H4 (cell line): ENCODE measurements around the gene USP35. TPM values are rescaled to one million over a fixed set of nuclear protein-coding genes. Genes with fewer than 3 reads are reported as not detected.

ENCODE experiments used
- DNase-seq: peaks from one replicate; pipeline ENCODE4 v3.0.0-alpha.2; 2015; ENCODE audit warnings: low spot score
- total RNA-seq: library from RNA; depleted of rRNA; stranded (reverse); fragments of >200 nt; shearing (Covaris generic); gene quantifications from 2 replicates; pipeline ENCODE4 v1.2.3, GENCODE V29; 2014

The USP35 gene
- total RNA-seq, 1 experiment from 2014 or later, result 1.5 TPM

DNA sequence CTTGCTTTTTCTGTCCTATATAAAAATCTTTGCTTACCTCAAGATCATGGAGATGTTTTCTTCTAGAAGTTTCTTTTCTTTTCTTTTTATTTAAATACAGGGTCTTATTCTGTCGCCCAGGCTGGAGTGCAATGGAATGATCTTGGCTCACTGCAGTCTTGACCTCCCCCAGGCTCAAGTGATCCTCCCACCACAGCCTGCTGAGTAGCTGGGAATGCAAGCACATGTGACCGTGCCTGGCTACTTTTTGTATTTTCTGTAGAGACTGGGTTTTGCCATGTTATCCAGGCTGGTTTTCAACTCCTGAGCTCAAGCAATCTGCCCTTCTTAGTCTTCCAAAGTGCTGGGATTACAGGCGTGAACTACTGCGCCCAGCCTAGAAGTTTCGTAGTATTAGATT, 45.3 kb downstream of the USP35 start:
- DNase-seq, result no peak

DNA sequence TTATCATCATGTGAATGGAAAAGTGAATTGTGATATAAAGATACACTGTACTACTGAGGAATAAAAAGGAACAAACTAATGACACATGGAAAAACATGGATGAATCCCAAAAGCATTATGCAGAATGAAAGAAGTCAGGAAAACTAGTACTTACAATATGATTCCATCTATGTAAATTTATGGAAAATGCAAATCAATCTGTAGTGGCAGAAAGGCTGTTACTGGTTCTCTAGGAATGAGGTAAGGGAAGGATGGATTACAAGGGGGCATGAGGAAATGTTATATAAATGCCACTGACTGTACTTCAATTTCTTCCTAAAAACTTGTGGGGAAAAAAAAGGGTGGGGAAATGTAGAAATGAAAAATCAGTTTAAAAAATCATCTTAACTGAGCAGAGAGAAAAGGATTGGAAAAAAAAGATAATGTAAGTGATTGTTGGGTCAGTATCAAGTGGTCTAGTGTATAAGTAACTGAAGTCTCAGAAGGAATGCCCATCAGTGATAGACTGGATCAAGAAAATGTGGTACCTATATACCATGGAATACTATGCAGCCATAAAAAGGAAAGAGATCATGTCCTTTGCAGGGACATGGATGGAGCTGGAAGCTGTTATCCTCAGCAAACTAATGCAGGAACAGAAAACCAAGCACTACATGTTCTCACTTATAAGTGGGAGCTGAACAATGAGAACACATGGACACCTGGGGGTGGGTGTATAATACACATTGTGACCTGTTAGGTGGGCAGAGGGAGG, 48.8 kb downstream of the USP35 start:
- DNase-seq, result no peak

DNA sequence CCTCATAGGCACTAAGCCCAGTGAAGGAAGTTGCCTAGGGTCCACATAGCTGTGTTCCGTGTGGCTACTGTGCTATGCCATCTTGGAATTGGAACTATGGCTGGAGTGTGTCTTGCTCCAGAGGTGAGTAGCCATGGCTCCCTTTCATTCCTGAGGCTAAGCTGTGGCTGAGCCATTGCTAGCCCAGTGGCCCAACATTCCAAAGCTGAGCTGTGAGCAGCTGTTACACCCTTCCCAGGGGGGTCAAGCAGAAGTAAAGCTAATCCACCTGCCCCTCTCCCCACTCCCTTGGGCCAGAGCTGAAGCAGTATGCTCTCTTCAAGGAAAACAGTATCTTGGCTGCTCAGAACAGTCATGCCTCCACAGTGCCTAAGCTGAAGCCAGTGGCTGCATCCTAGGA, 51.1 kb downstream of the USP35 start:
- DNase-seq, result no peak

DNA sequence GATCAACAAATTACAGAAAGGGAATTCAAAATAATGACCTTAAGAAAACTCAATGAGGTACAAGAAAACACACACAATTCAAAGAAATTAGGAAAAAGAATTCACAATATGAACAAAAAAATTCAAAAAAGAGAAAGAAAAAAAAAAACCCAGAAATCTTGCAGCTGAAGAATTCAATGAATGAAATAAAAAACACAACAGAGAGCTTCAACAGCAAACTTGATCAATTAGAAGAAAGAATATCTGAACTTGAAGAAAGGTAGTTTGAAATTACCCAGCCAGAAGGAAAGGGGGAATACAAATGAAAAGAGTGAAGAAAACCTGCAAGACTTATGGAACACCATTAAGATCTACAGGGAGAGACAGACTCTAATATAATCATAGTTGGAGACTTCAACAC, 52.8 kb downstream of the USP35 start:
- DNase-seq, result no peak

DNA sequence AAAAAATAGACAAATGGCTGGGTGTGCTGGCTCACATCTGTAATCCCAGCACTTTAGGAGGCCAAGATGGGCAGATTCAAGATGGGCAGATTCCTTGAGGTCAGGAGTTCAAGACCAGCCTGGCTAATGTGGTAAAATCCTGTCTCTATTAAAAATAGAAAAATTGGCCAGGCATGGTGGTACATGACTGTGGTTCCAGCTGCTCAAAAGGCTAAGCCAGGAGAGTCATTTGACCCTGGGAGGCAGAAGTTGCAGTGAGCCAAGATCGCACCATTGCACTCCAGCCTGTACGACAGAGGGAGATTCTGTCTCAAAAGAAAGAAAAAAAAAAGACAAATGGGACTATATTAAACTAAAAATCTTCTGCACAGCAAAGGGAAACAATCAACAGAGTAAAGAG, 55.4 kb downstream of the USP35 start:
- DNase-seq, result no peak

DNA sequence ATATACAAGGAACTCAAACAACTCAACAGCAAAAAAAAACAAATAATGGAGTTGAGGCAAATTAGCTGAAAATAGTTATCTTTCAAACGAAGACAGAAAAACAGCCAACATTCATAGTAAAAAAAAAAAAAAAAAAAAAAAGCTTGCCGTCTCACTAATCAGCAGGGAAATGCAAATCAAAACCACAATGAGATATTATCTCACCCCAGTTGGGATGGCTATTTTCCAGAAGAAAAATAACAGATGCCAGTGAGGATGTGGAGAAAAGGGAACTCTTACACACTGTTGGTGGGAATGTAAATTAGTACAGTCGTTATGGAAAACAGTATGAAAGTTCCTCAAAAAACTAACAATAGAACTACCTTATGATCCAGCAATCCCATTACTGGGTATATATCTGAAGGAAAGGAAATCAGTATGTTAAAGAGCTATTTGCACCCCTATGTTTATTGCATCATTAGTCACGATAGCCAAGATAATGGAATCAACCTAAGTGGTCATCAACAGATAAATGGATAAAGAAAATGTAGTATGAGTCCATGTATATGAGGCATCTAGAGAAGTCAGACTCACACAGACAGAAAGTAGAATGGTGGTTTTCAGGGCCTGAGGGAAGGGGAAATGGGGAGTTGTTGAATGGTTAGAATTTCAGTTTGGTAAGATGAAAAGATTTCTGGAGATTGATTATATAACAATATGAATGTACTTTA, 56.0 kb downstream of the USP35 start:
- DNase-seq, result peak; percentile 42

DNA sequence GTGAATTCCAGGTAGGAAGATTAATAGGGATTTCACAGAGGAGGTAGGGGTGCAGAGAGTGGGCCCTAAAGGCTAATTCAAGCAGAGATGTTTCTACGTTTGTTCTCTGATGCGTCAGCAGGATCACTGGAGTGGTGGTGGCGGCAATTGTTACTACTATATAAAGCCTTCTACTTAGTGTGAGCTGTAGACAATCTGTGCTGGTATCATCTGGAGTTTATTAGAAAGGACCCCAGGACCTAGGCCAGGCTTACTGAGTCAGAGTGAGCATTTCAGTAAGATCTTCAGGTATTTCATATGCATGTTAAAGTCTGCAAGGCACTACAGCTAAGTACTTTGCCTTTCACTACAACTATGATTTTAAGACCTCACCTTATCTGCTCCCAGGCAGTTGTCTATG, 59.5 kb downstream of the USP35 start:
- DNase-seq, result no peak

DNA sequence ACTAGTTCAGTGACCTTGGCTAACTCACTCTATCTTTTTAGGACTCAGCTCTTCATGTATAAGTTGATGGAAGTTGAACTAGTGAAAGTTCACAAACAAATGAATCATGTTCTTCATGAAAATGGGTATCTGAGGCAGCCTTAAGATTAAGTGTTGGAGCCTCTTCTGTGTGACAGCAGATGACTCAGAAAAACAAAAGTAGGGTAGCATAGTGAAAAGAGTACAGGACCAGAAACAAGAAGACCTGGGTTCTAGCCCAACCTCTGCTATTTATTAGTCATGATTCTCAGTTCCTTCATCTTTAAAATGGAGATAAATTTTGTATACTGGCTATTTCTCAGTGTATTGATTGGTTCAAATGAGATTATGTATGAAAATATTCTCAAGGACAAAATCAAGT, 60.2 kb downstream of the USP35 start:
- no peak for DNase-seq

DNA sequence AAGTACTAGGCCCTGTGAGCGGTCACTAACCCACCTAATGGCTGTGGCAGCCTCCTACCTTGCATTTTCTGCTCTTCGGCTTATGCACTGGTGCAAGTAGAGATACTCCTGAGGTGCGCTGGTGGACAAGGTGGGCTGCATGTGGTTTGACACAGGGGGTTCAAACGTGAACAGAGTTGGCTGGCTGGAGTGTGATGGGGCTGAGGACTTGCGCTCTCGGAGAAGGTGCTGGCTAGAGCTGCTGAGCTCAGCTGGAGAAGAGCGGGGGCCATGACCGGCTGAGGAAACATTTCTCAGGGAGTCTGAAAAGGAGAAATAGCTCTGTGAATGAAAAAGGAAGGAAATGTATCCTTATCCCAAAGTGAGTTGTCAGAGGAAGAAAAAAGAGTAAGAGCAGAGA, 61.4 kb downstream of the USP35 start:
- DNase-seq, result no peak

DNA sequence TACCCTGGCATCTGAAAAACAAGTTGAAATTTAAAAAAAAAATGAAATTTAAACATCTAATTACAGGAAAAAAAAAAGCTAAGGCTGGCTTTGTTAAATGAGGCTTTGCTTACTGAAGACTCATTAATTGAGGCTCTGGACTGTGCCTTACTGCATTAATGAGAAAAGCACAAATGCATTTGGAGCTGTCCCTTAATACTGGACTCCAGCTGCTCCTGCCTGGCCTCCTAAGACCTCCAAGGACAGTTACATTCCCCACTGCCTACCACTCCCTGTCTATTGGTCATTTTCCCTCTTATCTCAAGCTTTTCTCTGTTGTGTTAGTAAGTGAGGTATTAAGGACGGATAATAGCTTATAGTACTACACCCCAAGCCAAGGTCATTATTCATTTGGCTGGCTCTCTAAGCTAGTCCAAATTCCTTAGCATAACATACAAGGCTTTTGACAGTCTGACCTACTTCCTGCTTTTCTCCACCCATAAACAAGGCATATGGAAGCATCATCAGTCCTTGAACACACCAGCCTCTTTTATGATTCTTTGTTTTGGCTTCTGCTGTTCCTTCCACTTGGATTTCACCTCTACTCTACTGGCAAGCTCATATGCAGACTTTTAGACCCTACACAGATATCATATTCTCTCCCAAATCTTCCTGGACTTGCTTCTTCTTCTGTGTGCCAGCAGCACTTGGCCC, 62.5 kb downstream of the USP35 start:
- DNase-seq, result no peak

DNA sequence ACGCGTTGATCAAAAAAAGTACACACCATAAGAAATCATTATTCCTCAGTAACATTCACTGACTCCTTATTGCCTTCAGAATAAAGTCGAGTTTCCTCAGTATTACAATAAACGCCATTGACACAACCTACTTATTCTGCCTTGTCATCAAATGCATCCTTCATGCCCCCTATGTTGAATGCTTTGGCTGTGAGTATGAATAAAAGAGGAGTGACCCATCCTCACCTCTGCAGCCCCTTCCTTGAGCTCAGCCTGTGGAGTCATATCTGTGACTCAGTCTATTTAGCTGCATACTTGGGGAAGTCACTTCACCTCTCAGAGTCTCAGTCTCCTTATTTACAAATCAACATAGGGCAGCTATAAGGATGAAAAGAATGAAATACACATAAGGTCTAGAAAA, 65.1 kb downstream of the USP35 start:
- no peak for DNase-seq

DNA sequence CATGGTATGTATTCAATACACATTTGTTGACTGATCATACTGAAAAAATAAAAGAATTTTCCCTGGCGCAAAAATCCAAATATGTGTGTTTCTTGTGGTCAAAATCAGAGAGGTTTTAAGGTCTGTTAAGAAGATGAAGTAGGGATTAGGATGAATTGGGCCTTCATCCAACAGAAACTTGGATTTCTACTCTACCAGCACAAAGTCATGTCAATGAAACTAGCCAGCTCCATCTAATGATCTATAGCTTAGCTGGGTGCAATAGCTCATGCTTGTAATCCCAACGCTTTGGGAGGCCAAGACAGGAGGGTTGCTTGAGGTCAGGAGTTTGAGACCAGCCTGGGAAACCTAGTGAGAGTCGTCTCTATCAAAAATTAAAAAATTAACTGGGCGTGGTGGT, 65.5 kb downstream of the USP35 start:
- DNase-seq, result no peak

DNA sequence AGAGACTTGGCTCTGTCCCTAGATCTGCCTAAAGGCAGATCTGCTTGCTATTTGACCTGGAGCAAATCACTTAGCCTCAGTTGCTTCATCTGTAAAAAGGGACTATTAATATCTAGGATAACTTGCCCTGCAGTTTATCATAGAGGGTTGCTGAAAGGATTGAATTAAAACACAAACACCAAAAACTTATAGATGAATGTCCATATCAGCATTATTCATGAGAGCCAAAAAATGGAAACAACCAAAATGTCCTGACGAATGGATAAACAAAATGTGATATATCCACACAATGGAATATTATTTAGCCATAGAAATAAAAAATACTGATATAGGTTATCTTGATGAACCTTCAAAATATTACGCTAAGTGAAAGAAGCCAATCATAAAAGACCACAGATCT, 67.2 kb downstream of the USP35 start:
- no peak for DNase-seq

DNA sequence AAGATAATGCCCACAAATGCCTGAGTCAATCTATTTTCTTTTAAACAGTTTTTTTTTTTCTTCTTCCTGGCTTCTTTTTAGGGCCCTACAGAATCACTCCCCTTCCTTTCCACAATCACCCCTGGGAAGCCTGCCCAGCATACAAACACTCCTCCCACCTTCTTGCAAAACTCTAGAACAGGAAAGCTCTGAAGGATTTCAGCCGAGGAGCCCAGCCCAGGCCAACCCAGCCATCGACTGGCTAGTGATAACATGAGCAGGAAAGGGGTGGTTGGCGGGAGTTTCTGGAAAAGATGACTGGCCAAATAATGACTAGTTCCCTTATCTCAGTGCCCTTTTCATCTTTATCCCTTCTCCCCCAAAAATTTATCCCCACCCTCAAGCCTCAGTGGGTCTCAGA, 68.2 kb downstream of the USP35 start:
- DNase-seq, result peak; percentile 42

DNA sequence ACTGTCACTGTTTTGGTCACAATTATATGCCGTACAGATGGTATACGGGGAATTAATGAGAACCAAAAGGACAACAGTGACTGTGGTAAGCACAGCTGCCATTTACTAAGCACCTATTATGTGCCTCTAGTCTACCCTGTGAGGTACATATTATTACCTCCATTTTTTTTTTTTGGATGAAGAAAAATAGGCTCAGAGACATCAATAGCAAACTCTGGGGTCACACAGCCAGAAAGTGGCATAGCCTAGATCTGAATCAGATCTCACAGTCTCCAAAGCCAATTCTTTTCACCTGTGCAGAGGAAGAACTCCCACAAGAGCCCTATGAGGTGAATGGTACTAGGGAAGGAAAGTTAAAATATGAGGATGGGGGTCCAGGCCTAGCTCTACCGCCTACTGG, 68.9 kb downstream of the USP35 start:
- no peak for DNase-seq

DNA sequence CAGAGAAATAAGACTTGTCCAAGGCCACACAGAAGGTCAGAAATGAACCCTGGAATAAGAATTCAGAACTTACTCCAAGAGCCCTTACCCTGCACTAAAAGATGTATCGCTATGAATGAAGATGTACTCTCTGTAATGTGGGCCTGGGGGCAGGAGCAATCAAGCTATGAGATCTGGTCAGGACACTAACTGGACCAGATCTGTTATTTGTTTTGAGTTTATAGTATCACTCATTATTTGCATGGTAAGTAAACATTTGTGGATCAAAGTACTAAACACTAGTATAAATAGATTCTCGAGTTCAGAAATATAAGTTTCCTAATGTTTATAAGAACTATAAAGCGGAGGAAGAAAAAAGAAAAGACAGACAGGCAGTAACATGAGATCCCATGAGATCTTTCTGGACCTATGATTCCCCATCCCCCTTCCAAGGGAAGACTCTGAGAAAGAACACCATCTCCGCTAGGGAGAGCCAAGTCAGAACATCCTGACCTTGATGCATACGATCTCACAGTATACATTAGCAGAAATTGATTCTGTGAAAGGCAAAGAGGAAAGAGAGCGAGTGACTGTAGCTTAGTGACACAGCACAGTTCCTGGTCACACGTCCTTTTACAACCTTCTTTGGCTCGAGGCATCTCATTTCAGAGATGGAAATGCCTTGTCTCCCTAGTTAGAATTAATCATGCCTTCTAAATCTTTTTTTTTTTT, 71.2 kb downstream of the USP35 start:
- no peak for DNase-seq

DNA sequence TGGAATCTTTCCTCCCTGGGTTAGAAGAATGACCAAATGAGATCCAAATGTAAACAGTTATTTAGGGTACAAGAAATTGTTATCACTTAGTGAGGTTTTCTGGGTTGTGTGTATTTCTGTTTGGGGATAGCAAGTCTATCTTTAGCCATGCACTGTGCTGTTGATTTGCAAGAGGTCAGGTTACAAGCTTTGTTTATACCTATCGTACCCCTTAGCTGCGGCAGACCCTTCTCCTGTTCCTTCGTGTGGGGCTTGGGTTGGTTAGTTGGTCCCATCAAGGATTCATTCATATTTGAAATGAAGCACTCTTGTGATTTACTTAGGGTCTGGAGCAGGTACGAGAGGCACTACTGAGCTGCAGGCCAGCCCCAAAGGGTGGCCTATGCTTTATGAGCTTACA, 72.6 kb downstream of the USP35 start:
- no peak for DNase-seq

DNA sequence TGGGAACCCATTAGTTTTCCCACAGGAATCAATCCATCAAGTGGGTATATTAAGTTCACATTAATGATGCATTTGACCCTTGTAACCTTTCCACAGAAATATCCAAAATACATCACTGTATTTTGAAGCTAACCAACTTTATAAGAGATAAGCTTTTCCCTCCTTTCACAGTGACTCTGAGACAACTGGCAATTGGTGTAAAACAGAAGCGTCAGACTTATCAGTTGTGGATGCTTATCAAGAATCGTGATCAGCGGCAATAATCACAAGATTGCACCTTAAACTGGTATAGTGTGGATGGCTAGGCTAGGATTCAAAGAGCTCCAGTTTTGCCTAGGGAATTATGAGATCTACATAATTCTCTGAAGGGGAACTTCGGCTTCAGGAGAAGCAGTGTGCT, 73.1 kb downstream of the USP35 start:
- DNase-seq, result no peak

DNA sequence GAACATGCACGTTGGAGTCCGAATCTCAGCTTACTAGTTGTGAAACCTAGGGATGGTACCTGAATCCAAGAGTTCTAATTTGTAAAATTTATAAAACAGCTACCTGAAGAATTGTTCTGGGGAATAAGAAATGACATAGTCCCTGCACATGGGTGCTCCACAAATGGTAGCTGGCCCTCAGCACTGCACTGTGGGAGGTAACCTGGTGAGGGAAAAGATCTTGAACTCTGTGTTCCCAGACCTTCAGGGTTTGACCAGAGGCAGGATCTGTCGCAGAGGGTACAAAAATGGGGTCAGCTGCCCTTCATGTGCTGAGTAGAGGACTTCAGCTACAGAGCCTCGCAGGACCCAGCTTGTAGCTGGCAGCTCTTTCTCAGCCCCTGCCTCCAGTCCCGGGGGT, 73.5 kb downstream of the USP35 start:
- no peak for DNase-seq

DNA sequence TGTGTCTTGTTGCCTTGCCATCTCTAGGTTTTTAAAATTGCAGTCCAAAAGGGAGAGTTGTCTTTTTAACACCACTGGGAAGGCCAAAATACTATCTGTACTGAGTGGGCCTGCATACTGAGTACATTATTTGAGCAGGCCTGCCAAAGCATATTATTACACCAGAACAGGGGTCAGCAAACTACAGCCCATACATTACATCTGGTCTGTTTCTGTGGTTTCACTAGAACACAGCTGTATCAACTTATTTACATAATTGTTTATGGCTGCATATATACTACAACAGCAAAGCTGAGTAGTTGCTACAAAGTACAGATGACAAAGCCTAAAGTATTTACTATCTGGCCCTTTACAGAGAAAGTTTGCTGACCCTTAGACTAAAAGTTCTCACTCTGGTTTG, 74.0 kb downstream of the USP35 start:
- DNase-seq, result no peak
